Measurements from ENCODE around the gene PUM2. TPM values are rescaled to one million over a fixed set of nuclear protein-coding genes. Genes with fewer than 3 reads are reported as not detected.
"Not testable (repeated sequence)": the region's sequence is repeated elsewhere in the genome, so short reads cannot be mapped to it uniquely, and the experiment has no call there.

The PUM2 gene
- total RNA-seq, 1 donor from 2014 or later: 33.6 TPM

- no peak for DNase-seq (ENCODE audit: low read depth in 2 of 2)
Observed at GRCh38 chr2:20369366-20369765, 18.7 kb upstream of the PUM2 start.

- no peak for DNase-seq (ENCODE audit: low read depth in 2 of 2)
Observed at GRCh38 chr2:20368706-20369105, 18.1 kb upstream of the PUM2 start.

GRCh38 chr2:20367929-20368328 is 17.3 kb upstream of the PUM2 start:
- DNase-seq (ENCODE audit: low read depth in 2 of 2): not testable (repeated sequence)

GRCh38 chr2:20366672-20367116 is 16.1 kb upstream of the PUM2 start:
- DNase-seq (ENCODE audit: low read depth in 2 of 2): no peak

GRCh38 chr2:20365249-20365817 is 14.7 kb upstream of the PUM2 start:
- no peak for DNase-seq (ENCODE audit: low read depth in 2 of 2)

GRCh38 chr2:20363578-20363977 is 12.9 kb upstream of the PUM2 start:
- DNase-seq (ENCODE audit: low read depth in 2 of 2): no peak

- DNase-seq (ENCODE audit: low read depth in 2 of 2): no peak
Observed at GRCh38 chr2:20362701-20363435, 12.2 kb upstream of the PUM2 start.

- DNase-seq (ENCODE audit: low read depth in 2 of 2): peak in 1 of 2 donors; percentile 20
Observed at GRCh38 chr2:20361893-20362292, 11.2 kb upstream of the PUM2 start.

GRCh38 chr2:20359096-20359495 is 8.5 kb upstream of the PUM2 start:
- DNase-seq (ENCODE audit: low read depth in 2 of 2): no peak

GRCh38 chr2:20357638-20358389 is 7.2 kb upstream of the PUM2 start:
- DNase-seq (ENCODE audit: low read depth in 2 of 2): no peak

- no peak for DNase-seq (ENCODE audit: low read depth in 2 of 2)
Observed at GRCh38 chr2:20356042-20356441, 5.4 kb upstream of the PUM2 start.

GRCh38 chr2:20355131-20355530 is 4.5 kb upstream of the PUM2 start:
- no peak for DNase-seq (ENCODE audit: low read depth in 2 of 2)

GRCh38 chr2:20353241-20353992 is 2.8 kb upstream of the PUM2 start:
- DNase-seq (ENCODE audit: low read depth in 2 of 2): no peak

GRCh38 chr2:20352581-20353216 is 2.1 kb upstream of the PUM2 start:
- DNase-seq (ENCODE audit: low read depth in 2 of 2): no peak

- no peak for DNase-seq (ENCODE audit: low read depth in 2 of 2)
Observed at GRCh38 chr2:20352230-20352578, 1.6 kb upstream of the PUM2 start.

GRCh38 chr2:20351555-20352229 is 1.0 kb upstream of the PUM2 start:
- DNase-seq (ENCODE audit: low read depth in 2 of 2): no peak

- peak in 1 of 2 donors; percentile 59 for DNase-seq (ENCODE audit: low read depth in 2 of 2)
Observed at GRCh38 chr2:20350041-20350712, 467 bp downstream of the PUM2 start.

GRCh38 chr2:20349513-20349921 is 1.1 kb downstream of the PUM2 start:
- peak in 1 of 2 donors; percentile 14 for DNase-seq (ENCODE audit: low read depth in 2 of 2)

GRCh38 chr2:20348542-20348941 is 2.1 kb downstream of the PUM2 start:
- no peak for DNase-seq (ENCODE audit: low read depth in 2 of 2)

Data from dermis microvascular lymphatic vessel endothelial cell (primary cell).